ENCODE data around the gene NCAM2. TPM values are rescaled to one million over a fixed set of nuclear protein-coding genes. Genes with fewer than 3 reads are reported as not detected.

The NCAM2 gene
- total and polyA plus RNA-seq, 2 donors (not counting 1 experiment from before 2014, with no cell fraction given): 0.13 TPM; not detected in 1

DNA sequence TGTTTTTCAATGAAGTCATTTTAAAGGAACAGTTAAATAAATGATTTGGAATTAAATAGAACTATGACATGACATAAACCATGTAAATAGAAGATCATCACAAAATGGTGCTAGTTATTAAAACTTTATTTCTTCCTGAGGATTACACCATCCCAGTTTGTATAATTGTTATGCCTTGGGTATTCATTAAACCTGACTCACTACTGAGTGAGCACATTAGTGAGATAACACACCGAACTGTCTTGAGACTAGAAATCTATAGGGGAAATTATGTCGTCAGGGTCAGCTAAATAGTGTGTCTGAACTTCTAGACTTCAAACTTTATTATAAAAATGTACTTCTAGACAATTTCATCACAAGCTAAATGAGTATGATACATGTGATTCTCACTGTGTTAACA lies 189.4 kb downstream of the NCAM2 start:
- DNase-seq: no peak
- Mint-ChIP-seq H3K4me1 (no peaks in the 10 kb centered on the region), H3K27me3 (no peaks in the 10 kb centered on the region), H3K27ac (no peak overlapping the region), H3K4me3 (no peak overlapping the region), H3K9me3 (ENCODE audit: insufficient read depth) (no peaks in the 10 kb centered on the region)
- ChIA-PET CTCF (no interaction called here), POLR2A (no interaction called here)
- no CpG with 5 or more reads among the region's 2 CpGs for WGBS (ENCODE audit: insufficient coverage)
- no peak overlapping the region for H3K4me2 ChIP-seq (replicated peaks; ENCODE audit: low read depth, low read length, poor library complexity, severe bottlenecking)
- intact Hi-C loops (cut with micrococcal nuclease): no loop called here
- no peaks in the 10 kb centered on the region for H3K9me3 ChIP-seq (ENCODE audit: control extremely low read depth in 1 of 3, control insufficient read depth in 2 of 3, insufficient read depth in 1 of 3, low read length in 2 of 3)
- no peak overlapping the region for H3K4me3 ChIP-seq (ENCODE audit: control extremely low read depth in 1 of 5, extremely low read depth in 1 of 5, insufficient read depth in 1 of 5, low read depth in 2 of 5, low read length in 4 of 5)
- H4K20me1 ChIP-seq (ENCODE audit: control insufficient read depth, insufficient read depth, low read length, poor library complexity, severe bottlenecking): no peaks in the 10 kb centered on the region
- no peaks in the 10 kb centered on the region for H3K36me3 ChIP-seq (replicated peaks in 1 of 2; ENCODE audit: control extremely low read depth in 1 of 2, control insufficient read depth in 1 of 2, extremely low read depth in 1 of 2, insufficient read depth in 2 of 2, low read length in 1 of 2)
- no peak overlapping the region for H3K9ac ChIP-seq (ENCODE audit: low read length)
- ATAC-seq (ENCODE audit: low read depth): no peak
- no peak overlapping the region for H3K27ac ChIP-seq (ENCODE audit: low read length in 2 of 2)
- H2AFZ ChIP-seq (ENCODE audit: insufficient read depth, low read depth, low read length, poor library complexity, severe bottlenecking): no peak overlapping the region
- no peak for TF ChIP-seq EZH2 (IDR thresholded peaks at IDR 0.05; ENCODE audit: borderline replicate concordance, insufficient read depth, low read depth, low read length, poor library complexity, severe bottlenecking)
- TF ChIP-seq, protein P1, sequence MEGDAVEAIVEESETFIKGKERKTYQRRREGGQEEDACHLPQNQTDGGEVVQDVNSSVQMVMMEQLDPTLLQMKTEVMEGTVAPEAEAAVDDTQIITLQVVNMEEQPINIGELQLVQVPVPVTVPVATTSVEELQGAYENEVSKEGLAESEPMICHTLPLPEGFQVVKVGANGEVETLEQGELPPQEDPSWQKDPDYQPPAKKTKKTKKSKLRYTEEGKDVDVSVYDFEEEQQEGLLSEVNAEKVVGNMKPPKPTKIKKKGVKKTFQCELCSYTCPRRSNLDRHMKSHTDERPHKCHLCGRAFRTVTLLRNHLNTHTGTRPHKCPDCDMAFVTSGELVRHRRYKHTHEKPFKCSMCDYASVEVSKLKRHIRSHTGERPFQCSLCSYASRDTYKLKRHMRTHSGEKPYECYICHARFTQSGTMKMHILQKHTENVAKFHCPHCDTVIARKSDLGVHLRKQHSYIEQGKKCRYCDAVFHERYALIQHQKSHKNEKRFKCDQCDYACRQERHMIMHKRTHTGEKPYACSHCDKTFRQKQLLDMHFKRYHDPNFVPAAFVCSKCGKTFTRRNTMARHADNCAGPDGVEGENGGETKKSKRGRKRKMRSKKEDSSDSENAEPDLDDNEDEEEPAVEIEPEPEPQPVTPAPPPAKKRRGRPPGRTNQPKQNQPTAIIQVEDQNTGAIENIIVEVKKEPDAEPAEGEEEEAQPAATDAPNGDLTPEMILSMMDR (IDR thresholded peaks at IDR 0.05): no peak
- H3K27me3 ChIP-seq (replicated peaks in 1 of 4; ENCODE audit: control extremely low read depth in 1 of 4, control insufficient read depth in 3 of 4, insufficient read depth in 4 of 4, low read length in 3 of 4): no peaks in the 10 kb centered on the region
- H3K79me2 ChIP-seq (ENCODE audit: control insufficient read depth, insufficient read depth, low read length): no peaks in the 10 kb centered on the region
- H3K4me1 ChIP-seq (ENCODE audit: control insufficient read depth in 2 of 2, insufficient read depth in 2 of 2, low read length in 2 of 2): no peaks in the 10 kb centered on the region

DNA sequence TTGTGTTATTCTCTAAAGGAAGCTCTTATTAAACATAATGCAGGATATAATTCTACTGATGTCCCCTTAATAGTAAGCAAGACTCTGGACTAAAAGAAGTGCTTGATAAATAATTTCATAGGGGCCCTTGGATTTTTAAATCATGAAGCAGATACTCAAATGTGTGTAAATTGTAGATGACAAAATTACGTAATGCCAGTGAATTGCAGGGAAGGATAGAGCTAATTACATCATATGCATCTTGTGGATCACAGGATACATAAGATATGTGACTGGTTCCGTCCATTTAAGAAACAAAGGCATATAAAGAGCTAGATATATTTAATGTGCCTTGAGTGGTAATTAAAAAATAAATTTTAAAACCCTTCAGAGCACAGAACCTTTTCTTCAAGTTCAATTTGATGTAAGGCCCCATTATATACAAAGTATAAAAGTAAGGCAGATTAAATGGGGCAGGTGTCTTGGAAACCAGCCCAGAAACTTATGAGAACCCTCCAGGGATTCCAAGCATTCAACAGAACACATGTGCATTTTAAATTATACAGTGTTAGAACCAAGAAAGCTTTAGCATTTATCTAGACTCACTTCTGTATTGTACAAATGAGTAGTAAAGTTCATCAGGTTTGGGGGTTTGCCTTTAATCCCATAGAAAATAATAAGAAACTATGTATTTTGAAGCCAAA lies 190.4 kb downstream of the NCAM2 start:
- H3K4me1 ChIP-seq (ENCODE audit: control insufficient read depth in 2 of 2, insufficient read depth in 2 of 2, low read length in 2 of 2): no peaks in the 10 kb centered on the region
- no peaks in the 10 kb centered on the region for H3K36me3 ChIP-seq (replicated peaks in 1 of 2; ENCODE audit: control extremely low read depth in 1 of 2, control insufficient read depth in 1 of 2, extremely low read depth in 1 of 2, insufficient read depth in 2 of 2, low read length in 1 of 2)
- Mint-ChIP-seq H3K4me1 (no peaks in the 10 kb centered on the region), H3K27ac (no peak overlapping the region), H3K9me3 (ENCODE audit: insufficient read depth) (no peaks in the 10 kb centered on the region), H3K27me3 (no peaks in the 10 kb centered on the region), H3K4me3 (no peak overlapping the region)
- 100% methylated on average over 1 of the region's 2 CpGs for WGBS (ENCODE audit: insufficient coverage)
- H3K79me2 ChIP-seq (ENCODE audit: control insufficient read depth, insufficient read depth, low read length): no peaks in the 10 kb centered on the region
- POLR2A ChIA-PET: no interaction called here
- ATAC-seq (ENCODE audit: low read depth): no peak
- no peaks in the 10 kb centered on the region for H4K20me1 ChIP-seq (ENCODE audit: control insufficient read depth, insufficient read depth, low read length, poor library complexity, severe bottlenecking)
- no peak overlapping the region for H3K27ac ChIP-seq (ENCODE audit: low read length in 2 of 2)
- no peaks in the 10 kb centered on the region for H3K27me3 ChIP-seq (replicated peaks in 1 of 4; ENCODE audit: control extremely low read depth in 1 of 4, control insufficient read depth in 3 of 4, insufficient read depth in 4 of 4, low read length in 3 of 4)
- no peak overlapping the region for H3K9ac ChIP-seq (ENCODE audit: low read length)
- no peak overlapping the region for H3K4me3 ChIP-seq (ENCODE audit: control extremely low read depth in 1 of 5, extremely low read depth in 1 of 5, insufficient read depth in 1 of 5, low read depth in 2 of 5, low read length in 4 of 5)
- H2AFZ ChIP-seq (ENCODE audit: insufficient read depth, low read depth, low read length, poor library complexity, severe bottlenecking): no peak overlapping the region
- H3K9me3 ChIP-seq (ENCODE audit: control extremely low read depth in 1 of 3, control insufficient read depth in 2 of 3, insufficient read depth in 1 of 3, low read length in 2 of 3): no peaks in the 10 kb centered on the region
- intact Hi-C loops (cut with micrococcal nuclease): no loop called here
- no peak overlapping the region for H3K4me2 ChIP-seq (replicated peaks; ENCODE audit: low read depth, low read length, poor library complexity, severe bottlenecking)
- CTCF ChIA-PET: no interaction called here
- no peak for DNase-seq
- no peak for TF ChIP-seq EZH2 (IDR thresholded peaks at IDR 0.05; ENCODE audit: borderline replicate concordance, insufficient read depth, low read depth, low read length, poor library complexity, severe bottlenecking)
- TF ChIP-seq, protein P1 (IDR thresholded peaks at IDR 0.05): no peak
